ENCODE measurements around the gene PRKCB.

Gene PRKCB

GRCh38 chr16:24037335-24037734 is 201.6 kb downstream of the PRKCB start:
- Histone ChIP-seq H3K4me3 (ENCODE audit: low read depth, low read length) (no peak overlapping the region), H3K9me3 (ENCODE audit: control insufficient read depth, insufficient read depth, low read depth, low read length) (no peaks in the 10 kb centered on the region), H3K36me3 (ENCODE audit: control insufficient read depth in 2 of 2, insufficient read depth in 1 of 2, low read length in 2 of 2) (no peaks in the 10 kb centered on the region), H3K27ac (ENCODE audit: extremely low read depth, low read depth, low read length) (no peak overlapping the region), H3K4me1 (ENCODE audit: control insufficient read depth, insufficient read depth, low read length) (no peaks in the 10 kb centered on the region)
- TF ChIP-seq IKZF3 (tag by site-specific recombination; IDR thresholded peaks at IDR 0.05) (no peak), ZNF660 (tag by site-specific recombination; IDR thresholded peaks at IDR 0.05) (no peak), AEBP2 (tag by site-specific recombination; IDR thresholded peaks at IDR 0.05; ENCODE audit: borderline replicate concordance) (no peak), EGR2 (tag by site-specific recombination; IDR thresholded peaks at IDR 0.05; ENCODE audit: low read depth) (no peak), FEZF1 (tag by site-specific recombination; IDR thresholded peaks at IDR 0.05) (no peak), HOXD13 (CRISPR knock-in tag; IDR thresholded peaks at IDR 0.05; ENCODE audit: borderline replicate concordance) (no peak), ZNF544 (tag by site-specific recombination; IDR thresholded peaks at IDR 0.05) (no peak), ZNF324 (tag by site-specific recombination; IDR thresholded peaks at IDR 0.05) (no peak), ZXDB (tag by site-specific recombination; IDR thresholded peaks at IDR 0.05) (no peak)
- TF ChIP-seq, protein P1, sequence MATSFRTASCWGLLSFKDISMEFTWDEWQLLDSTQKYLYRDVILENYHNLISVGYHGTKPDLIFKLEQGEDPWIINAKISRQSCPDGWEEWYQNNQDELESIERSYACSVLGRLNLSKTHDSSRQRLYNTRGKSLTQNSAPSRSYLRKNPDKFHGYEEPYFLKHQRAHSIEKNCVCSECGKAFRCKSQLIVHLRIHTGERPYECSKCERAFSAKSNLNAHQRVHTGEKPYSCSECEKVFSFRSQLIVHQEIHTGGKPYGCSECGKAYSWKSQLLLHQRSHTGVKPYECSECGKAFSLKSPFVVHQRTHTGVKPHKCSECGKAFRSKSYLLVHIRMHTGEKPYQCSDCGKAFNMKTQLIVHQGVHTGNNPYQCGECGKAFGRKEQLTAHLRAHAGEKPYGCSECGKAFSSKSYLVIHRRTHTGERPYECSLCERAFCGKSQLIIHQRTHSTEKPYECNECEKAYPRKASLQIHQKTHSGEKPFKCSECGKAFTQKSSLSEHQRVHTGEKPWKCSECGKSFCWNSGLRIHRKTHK (tag by site-specific recombination; IDR thresholded peaks at IDR 0.05): no peak
- TF ChIP-seq, protein P2, sequence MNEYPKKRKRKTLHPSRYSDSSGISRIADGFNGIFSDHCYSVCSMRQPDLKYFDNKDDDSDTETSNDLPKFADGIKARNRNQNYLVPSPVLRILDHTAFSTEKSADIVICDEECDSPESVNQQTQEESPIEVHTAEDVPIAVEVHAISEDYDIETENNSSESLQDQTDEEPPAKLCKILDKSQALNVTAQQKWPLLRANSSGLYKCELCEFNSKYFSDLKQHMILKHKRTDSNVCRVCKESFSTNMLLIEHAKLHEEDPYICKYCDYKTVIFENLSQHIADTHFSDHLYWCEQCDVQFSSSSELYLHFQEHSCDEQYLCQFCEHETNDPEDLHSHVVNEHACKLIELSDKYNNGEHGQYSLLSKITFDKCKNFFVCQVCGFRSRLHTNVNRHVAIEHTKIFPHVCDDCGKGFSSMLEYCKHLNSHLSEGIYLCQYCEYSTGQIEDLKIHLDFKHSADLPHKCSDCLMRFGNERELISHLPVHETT (tag by site-specific recombination; IDR thresholded peaks at IDR 0.05): no peak
- TF ChIP-seq, protein P3, sequence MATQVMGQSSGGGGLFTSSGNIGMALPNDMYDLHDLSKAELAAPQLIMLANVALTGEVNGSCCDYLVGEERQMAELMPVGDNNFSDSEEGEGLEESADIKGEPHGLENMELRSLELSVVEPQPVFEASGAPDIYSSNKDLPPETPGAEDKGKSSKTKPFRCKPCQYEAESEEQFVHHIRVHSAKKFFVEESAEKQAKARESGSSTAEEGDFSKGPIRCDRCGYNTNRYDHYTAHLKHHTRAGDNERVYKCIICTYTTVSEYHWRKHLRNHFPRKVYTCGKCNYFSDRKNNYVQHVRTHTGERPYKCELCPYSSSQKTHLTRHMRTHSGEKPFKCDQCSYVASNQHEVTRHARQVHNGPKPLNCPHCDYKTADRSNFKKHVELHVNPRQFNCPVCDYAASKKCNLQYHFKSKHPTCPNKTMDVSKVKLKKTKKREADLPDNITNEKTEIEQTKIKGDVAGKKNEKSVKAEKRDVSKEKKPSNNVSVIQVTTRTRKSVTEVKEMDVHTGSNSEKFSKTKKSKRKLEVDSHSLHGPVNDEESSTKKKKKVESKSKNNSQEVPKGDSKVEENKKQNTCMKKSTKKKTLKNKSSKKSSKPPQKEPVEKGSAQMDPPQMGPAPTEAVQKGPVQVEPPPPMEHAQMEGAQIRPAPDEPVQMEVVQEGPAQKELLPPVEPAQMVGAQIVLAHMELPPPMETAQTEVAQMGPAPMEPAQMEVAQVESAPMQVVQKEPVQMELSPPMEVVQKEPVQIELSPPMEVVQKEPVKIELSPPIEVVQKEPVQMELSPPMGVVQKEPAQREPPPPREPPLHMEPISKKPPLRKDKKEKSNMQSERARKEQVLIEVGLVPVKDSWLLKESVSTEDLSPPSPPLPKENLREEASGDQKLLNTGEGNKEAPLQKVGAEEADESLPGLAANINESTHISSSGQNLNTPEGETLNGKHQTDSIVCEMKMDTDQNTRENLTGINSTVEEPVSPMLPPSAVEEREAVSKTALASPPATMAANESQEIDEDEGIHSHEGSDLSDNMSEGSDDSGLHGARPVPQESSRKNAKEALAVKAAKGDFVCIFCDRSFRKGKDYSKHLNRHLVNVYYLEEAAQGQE (tag by site-specific recombination; IDR thresholded peaks at IDR 0.05): no peak
- CTCF ChIA-PET: interaction anchor here (0.5 to 3.5 kb wide), 14 partner anchors 22 to 856 kb away, joined by 3 to 25 read pairs (median 4); no protein-coding TSS in a partner anchor
- POLR2A ChIA-PET: no interaction called here

- H3K36me3 ChIP-seq (ENCODE audit: control insufficient read depth in 2 of 2, insufficient read depth in 1 of 2, low read length in 2 of 2): no peaks in the 10 kb centered on the region
- no peaks in the 10 kb centered on the region for H3K4me1 ChIP-seq (ENCODE audit: control insufficient read depth, insufficient read depth, low read length)
- CTCF ChIA-PET: interaction anchor here (0.5 to 10.3 kb wide), 36 partner anchors 9 to 1174 kb away, joined by 3 to 195 read pairs (median 3); partner anchors contain the start of gene CACNG3
- no peaks in the 10 kb centered on the region for H3K9me3 ChIP-seq (ENCODE audit: control insufficient read depth, insufficient read depth, low read depth, low read length)
- POLR2A ChIA-PET: interaction anchor here (0.7 kb wide), 1 partner anchor 455 kb away, joined by 5 read pairs; no protein-coding TSS in a partner anchor
- H3K27ac ChIP-seq (ENCODE audit: extremely low read depth, low read depth, low read length): no peak overlapping the region
- no peak overlapping the region for H3K4me3 ChIP-seq (ENCODE audit: low read depth, low read length)
- no peak for TF ChIP-seq ZNF785 (tag by site-specific recombination; IDR thresholded peaks at IDR 0.05)
- TF ChIP-seq HOXD13 (CRISPR knock-in tag; IDR thresholded peaks at IDR 0.05; ENCODE audit: borderline replicate concordance): no peak
- TF ChIP-seq ZNF488 (tag by site-specific recombination; IDR thresholded peaks at IDR 0.05): no peak
- TF ChIP-seq ZBTB8A (tag by site-specific recombination; IDR thresholded peaks at IDR 0.05): no peak
- TF ChIP-seq ZNF449 (tag by site-specific recombination; IDR thresholded peaks at IDR 0.05): no peak
- no peak for TF ChIP-seq ZNF530 (tag by site-specific recombination; IDR thresholded peaks at IDR 0.05; ENCODE audit: low read depth)
- TF ChIP-seq ZBTB44 (tag by site-specific recombination; IDR thresholded peaks at IDR 0.05): peak; percentile 81
- peak; percentile 36; the same call in 1 of the 2 replicates for TF ChIP-seq ZNF335 (tag by site-specific recombination; conservative IDR thresholded peaks at IDR 0.05)
- TF ChIP-seq ZNF184 (tag by site-specific recombination; IDR thresholded peaks at IDR 0.05): no peak
Measured at GRCh38 chr16:24041834-24042631, 206.2 kb downstream of the PRKCB start.

Data from HEK293 (cell line).